CD14-positive monocyte (primary cell): ENCODE data around the gene MCF2L2. TPM values are rescaled to one million over a fixed set of nuclear protein-coding genes. Genes with fewer than 3 reads are reported as not detected.
A peak's percentile ranks its signal among the peaks of the same experiment; 100 is the strongest.

Experiments
- DNase-seq, 3 donors: peaks; one replicate each; pipeline ENCODE4 v3.0.0-alpha.2; 2011 to 2022
- H2AFZ ChIP-seq: 2 replicates; pipeline ENCODE4 v1.6.0; 2012; ENCODE audit warnings: mild to moderate bottlenecking, low read depth, low read length, inconsistent platforms; ENCODE audit not compliant: insufficient read depth, poor library complexity, severe bottlenecking
- H3K27ac ChIP-seq, 2 donors: 1 replicate in 1 of 2; 2 replicates in 1 of 2; pipeline ENCODE4 v1.5.1; 2012 to 2013; ENCODE audit warnings: low read length in 2 of 2, control low read depth in 1 of 2, inconsistent platforms in 1 of 2, low read depth in 1 of 2, mild to moderate bottlenecking in 1 of 2
- H3K27me3 ChIP-seq, 2 donors: one replicate each; pipeline versions ENCODE4 v1.6.0 to v1.6.1; 2011 to 2013; ENCODE audit warnings: low read length in 2 of 2; ENCODE audit not compliant: control insufficient read depth in 2 of 2, insufficient read depth in 2 of 2
- H3K36me3 ChIP-seq, 2 donors: replicated peaks in 1 of 2; 1 replicate in 1 of 2; 2 replicates in 1 of 2; pipeline versions ENCODE4 v1.5.1 to v1.6.1; 2012 to 2013; ENCODE audit warnings: low read length in 2 of 2, control low read depth in 1 of 2, inconsistent platforms in 1 of 2, mild to moderate bottlenecking in 1 of 2; ENCODE audit not compliant: insufficient read depth in 2 of 2, control insufficient read depth in 1 of 2
- H3K4me1 ChIP-seq, 2 donors: 1 replicate in 1 of 2; 2 replicates in 1 of 2; pipeline versions ENCODE4 v1.5.1 to v1.6.1; 2012 to 2013; ENCODE audit warnings: low read length in 2 of 2, control low read depth in 1 of 2, inconsistent platforms in 1 of 2, mild to moderate bottlenecking in 1 of 2, moderate library complexity in 1 of 2; ENCODE audit not compliant: insufficient read depth in 2 of 2, control insufficient read depth in 1 of 2
- H3K4me2 ChIP-seq: replicated peaks from 2 replicates; pipeline ENCODE3; 2012; ENCODE audit warnings: low read length, moderate library complexity, mild to moderate bottlenecking; ENCODE audit not compliant: poor library complexity, severe bottlenecking; ENCODE audit errors: extremely low read depth
- H3K4me3 ChIP-seq, 3 experiments: fragments of 200-600 bp in 1 of 3; sonication (generic) in 1 of 3; replicated peaks in 1 of 3; 1 replicate in 2 of 3; 2 replicates in 1 of 3; pipeline ENCODE4 v1.5.1; 2011 to 2013; ENCODE audit warnings: low read length in 3 of 3, mild to moderate bottlenecking in 3 of 3, control low read depth in 2 of 3, low read depth in 2 of 3, inconsistent platforms in 1 of 3, moderate library complexity in 1 of 3
- H3K79me2 ChIP-seq: 2 replicates; pipeline ENCODE4 v1.6.0; 2012; ENCODE audit warnings: mild to moderate bottlenecking, control low read depth, inconsistent platforms, low read length, moderate library complexity; ENCODE audit not compliant: insufficient read depth
- H3K9ac ChIP-seq: 2 replicates; pipeline ENCODE4 v1.6.0; 2017; ENCODE audit warnings: low read length, mild to moderate bottlenecking; ENCODE audit not compliant: insufficient read depth, poor library complexity, severe bottlenecking
- H3K9me3 ChIP-seq, 2 donors: replicated peaks in 1 of 2; 1 replicate in 1 of 2; 2 replicates in 1 of 2; pipeline versions ENCODE4 v1.5.1 to v1.6.1; 2012 to 2013; ENCODE audit warnings: low read length in 2 of 2, control low read depth in 1 of 2; ENCODE audit not compliant: control insufficient read depth in 1 of 2, insufficient read depth in 1 of 2
- H4K20me1 ChIP-seq: 2 replicates; pipeline ENCODE4 v1.6.0; 2012; ENCODE audit warnings: mild to moderate bottlenecking, low read length, control low read depth, moderate library complexity; ENCODE audit not compliant: insufficient read depth
- H3K27ac Mint-ChIP-seq, 7 donors: one replicate each; pipeline ENCODE4 v1.8.0; 2020; ENCODE audit warnings: mild to moderate bottlenecking in 7 of 7, mixed read lengths in 7 of 7, moderate library complexity in 6 of 7, inconsistent platforms in 2 of 7
- H3K27me3 Mint-ChIP-seq, 3 donors: one replicate each; pipeline ENCODE4 v1.8.0; 2021 to 2022; ENCODE audit warnings: low read depth in 3 of 3, mild to moderate bottlenecking in 3 of 3, mixed read lengths in 3 of 3, moderate library complexity in 3 of 3, inconsistent platforms in 1 of 3
- H3K36me3 Mint-ChIP-seq, 2 donors: one replicate each; pipeline ENCODE4 v1.8.0; 2020; ENCODE audit warnings: mixed read lengths in 2 of 2, inconsistent platforms in 1 of 2, mild to moderate bottlenecking in 1 of 2
- H3K4me1 Mint-ChIP-seq: one replicate; pipeline ENCODE4 v1.8.0; 2020; ENCODE audit warnings: mild to moderate bottlenecking, mixed read lengths
- H3K4me3 Mint-ChIP-seq, 2 donors: one replicate each; pipeline ENCODE4 v1.8.0; 2020; ENCODE audit warnings: mild to moderate bottlenecking in 2 of 2, mixed read lengths in 2 of 2, moderate library complexity in 1 of 2
- H3K9me3 Mint-ChIP-seq, 7 donors: one replicate each; pipeline ENCODE4 v1.8.0; 2020 to 2022; ENCODE audit warnings: mixed read lengths in 7 of 7, mild to moderate bottlenecking in 6 of 7, moderate library complexity in 6 of 7, inconsistent platforms in 2 of 7
- CTCF ChIP-seq: fragments of 200-600 bp; IDR thresholded peaks from one replicate; pipeline ENCODE4 v1.8.0; 2022; ENCODE audit warnings: antibody characterized with exemption, mild to moderate bottlenecking
- WGBS: methylation state at CpG from one replicate; pipeline ENCODE4 v1.1.5; 2013; ENCODE audit warnings: missing lambda C conversion rate; ENCODE audit not compliant: insufficient coverage; 5-methylcytosine and 5-hydroxymethylcytosine counted together
- intact Hi-C, 2 donors: fragments of 100-400 bp; cut with micrococcal nuclease; formaldehyde crosslinking; loops; one replicate each; pipeline versions ENCODE4 v1.15.0 to v1.15.1; 2023
- polyA plus RNA-seq, 3 donors: library from polyadenylated mRNA; depleted of rRNA in 1 of 3; unstranded in 2 of 3; stranded (reverse) in 1 of 3; fragments of 300-500 nt in 2 of 3; fragments of >200 nt in 1 of 3; fragmentation: Illumina TruSeq in 2 of 3; gene quantifications; 1 replicate in 2 of 3; 2 replicates in 1 of 3; pipeline ENCODE4 v1.2.3, GENCODE V29; 2012 to 2021

The MCF2L2 gene
- polyA plus RNA-seq, 3 donors: 0.01 to 0.13 TPM; not detected in 1

GRCh38 chr3:183324083-183324482 is 104.3 kb downstream of the MCF2L2 start:
- Mint-ChIP-seq H3K27me3 (peaks cover 0 to 2% (median 0%) of the 10 kb centered on the region in 3 donors), H3K4me1 (peaks cover 5% of the 10 kb centered on the region), H3K36me3 (no peaks in the 10 kb centered on the region), H3K9me3 (peaks cover 0 to 2% (median 0%) of the 10 kb centered on the region in 7 donors), H3K27ac (peak overlapping the region in 1 of 7 donors; percentile 4), H3K4me3 (no peak overlapping the region)
- no peak for DNase-seq
- WGBS: 100% methylated on average over 2 of the region's 5 CpGs
- intact Hi-C loops: no loop called here
- no peak overlapping the region for H3K27ac ChIP-seq
- no peaks in the 10 kb centered on the region for H3K9me3 ChIP-seq
- no peaks in the 10 kb centered on the region for H3K27me3 ChIP-seq
- no peak overlapping the region for H3K9ac ChIP-seq
- H3K4me2 ChIP-seq: no peak overlapping the region
- peaks cover 4 to 6% of the 10 kb centered on the region in 2 donors for H3K4me1 ChIP-seq
- no peak overlapping the region for H2AFZ ChIP-seq
- no peaks in the 10 kb centered on the region for H3K36me3 ChIP-seq
- TF ChIP-seq CTCF: no peak
- no peaks in the 10 kb centered on the region for H3K79me2 ChIP-seq
- H3K4me3 ChIP-seq: no peak overlapping the region
- no peaks in the 10 kb centered on the region for H4K20me1 ChIP-seq

GRCh38 chr3:183319371-183319770 is 109.0 kb downstream of the MCF2L2 start:
- no peak for TF ChIP-seq CTCF
- peaks cover 14 to 20% of the 10 kb centered on the region in 2 donors for H3K4me1 ChIP-seq
- H3K27ac ChIP-seq: peak overlapping the region in 1 of 2 donors; percentile 49
- no peak for DNase-seq
- H3K79me2 ChIP-seq: no peaks in the 10 kb centered on the region
- no peaks in the 10 kb centered on the region for H3K27me3 ChIP-seq
- no peaks in the 10 kb centered on the region for H3K36me3 Mint-ChIP-seq
- H4K20me1 ChIP-seq: no peaks in the 10 kb centered on the region
- peaks cover 15% of the 10 kb centered on the region for H3K4me1 Mint-ChIP-seq
- H3K4me3 Mint-ChIP-seq: no peak overlapping the region
- no peaks in the 10 kb centered on the region for H3K9me3 ChIP-seq
- H3K9ac ChIP-seq: no peak overlapping the region
- no peak overlapping the region for H2AFZ ChIP-seq
- no peaks in the 10 kb centered on the region for H3K36me3 ChIP-seq
- intact Hi-C loops: no loop called here
- no peak overlapping the region for H3K4me2 ChIP-seq
- no peak overlapping the region for H3K4me3 ChIP-seq
- peaks cover 0 to 2% (median 2%) of the 10 kb centered on the region in 3 donors for H3K27me3 Mint-ChIP-seq
- H3K9me3 Mint-ChIP-seq: peaks cover 0 to 2% (median 0%) of the 10 kb centered on the region in 7 donors
- H3K27ac Mint-ChIP-seq: peak overlapping the region in 4 of 7 donors; percentile 15 to 61 (median 50)
